Tongue (tissue), 2 donors: Measurements from ENCODE around the gene DNAH9. TPM values are rescaled to one million over a fixed set of nuclear protein-coding genes. Genes with fewer than 3 reads are reported as not detected.
"Not testable (repeated sequence)": the region's sequence is repeated elsewhere in the genome, so short reads cannot be mapped to it uniquely, and the experiment has no call there.

Source experiments
- DNase-seq: peaks from one replicate; pipeline ENCODE4 v3.0.0-alpha.2; 2015
- total RNA-seq: library from RNA; depleted of rRNA; stranded (reverse); fragments of >200 nt; gene quantifications from one replicate; pipeline ENCODE4 v1.2.3, GENCODE V29; 2014

Gene DNAH9
- total RNA-seq, 1 donor from 2014 or later: 1.3 TPM

DNA sequence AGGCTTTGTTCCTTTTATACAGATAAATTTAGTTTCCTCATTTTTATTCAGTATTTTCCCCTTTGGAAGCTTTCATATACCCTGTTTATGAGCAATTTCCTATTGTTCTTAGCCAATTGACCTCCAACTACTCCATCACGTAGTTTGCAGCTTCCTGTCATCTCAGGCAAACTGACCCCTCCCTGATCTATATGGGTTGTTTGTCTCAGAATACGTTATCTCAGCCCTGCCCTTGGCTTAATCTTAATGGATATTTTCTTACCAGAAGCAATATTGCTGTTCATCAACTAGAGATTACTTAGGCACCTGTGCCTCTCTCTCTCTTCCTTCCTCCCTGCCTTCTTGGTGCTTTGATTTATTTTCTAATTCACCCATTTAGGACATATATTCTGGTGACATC, 317.8 kb downstream of the DNAH9 start:
- no peak for DNase-seq

DNA sequence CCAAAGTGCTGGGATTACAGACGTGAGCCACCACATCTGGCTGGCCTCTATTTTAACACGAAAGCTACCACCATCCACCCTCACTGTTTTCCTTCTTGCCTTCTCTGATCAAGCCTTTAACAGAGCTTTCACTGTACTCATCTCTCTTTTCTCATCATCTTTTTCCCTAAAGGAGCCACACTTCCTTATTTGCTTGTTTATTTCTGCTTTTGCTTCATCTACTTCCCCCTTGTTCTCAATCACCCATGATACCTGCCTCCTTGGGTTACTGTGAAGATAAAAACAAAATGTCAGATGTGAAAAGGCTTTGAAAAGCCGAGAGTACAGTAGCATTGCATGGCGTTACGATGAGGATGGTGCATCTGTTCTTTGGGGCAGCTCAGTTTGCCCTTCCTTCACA, 319.1 kb downstream of the DNAH9 start:
- DNase-seq: no peak

DNA sequence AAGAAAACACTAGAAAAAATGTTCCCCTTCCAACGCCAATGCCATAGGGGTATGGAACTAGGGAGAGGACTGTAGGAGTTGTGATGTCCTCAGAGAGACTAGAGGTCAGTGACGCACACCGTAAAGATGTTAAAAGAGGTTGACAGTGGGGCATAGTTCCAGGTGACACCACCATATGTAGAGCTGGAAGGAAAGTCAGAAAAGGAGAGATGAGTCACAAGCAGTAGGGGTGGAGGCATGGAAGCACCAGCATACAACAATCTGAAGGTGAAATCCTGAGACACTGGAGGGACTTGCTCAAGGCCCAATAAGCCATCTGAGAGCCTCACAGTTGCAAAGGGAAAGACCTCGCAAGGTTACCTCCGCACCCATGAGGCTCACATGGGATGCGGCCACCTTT, 323.0 kb downstream of the DNAH9 start:
- no peak for DNase-seq

DNA sequence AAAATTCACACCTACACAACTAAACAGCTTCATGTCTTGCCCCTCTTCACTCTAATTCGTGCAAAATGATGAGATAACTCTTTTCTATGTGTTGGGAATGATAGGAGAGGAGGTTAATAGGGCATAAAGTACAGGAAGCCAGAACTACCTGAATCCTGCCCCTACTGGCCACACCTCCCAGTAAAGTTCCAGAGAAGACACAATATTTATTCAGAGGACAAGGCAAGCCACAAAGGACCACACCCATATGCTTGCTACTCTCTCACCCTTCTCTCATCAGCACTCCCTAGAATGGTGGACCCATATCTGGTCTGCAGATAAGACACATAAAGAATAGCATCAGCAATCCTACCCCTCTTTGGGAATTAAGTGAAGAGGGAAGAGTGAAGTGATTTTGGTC, 324.4 kb downstream of the DNAH9 start:
- DNase-seq: no peak

DNA sequence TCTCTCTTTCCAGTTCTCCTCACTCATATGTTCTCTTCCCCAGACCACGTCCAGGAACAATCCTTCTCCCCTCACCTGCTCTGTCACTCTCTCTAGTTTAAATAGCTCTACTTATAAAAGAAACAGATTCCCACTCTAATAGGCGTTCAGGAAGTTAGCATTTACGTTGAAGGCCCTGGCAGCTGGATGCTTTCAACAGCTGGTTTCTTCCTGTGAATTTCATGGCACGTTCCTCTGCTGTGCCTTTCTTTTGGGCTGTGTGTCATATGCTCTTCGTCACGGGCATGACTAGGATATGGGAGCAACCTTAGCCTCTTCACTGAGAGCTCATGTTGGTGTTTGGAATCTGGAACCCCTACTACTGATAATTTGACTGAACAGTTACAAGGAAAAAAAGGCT, 325.8 kb downstream of the DNAH9 start:
- DNase-seq: peak; percentile 75

DNA sequence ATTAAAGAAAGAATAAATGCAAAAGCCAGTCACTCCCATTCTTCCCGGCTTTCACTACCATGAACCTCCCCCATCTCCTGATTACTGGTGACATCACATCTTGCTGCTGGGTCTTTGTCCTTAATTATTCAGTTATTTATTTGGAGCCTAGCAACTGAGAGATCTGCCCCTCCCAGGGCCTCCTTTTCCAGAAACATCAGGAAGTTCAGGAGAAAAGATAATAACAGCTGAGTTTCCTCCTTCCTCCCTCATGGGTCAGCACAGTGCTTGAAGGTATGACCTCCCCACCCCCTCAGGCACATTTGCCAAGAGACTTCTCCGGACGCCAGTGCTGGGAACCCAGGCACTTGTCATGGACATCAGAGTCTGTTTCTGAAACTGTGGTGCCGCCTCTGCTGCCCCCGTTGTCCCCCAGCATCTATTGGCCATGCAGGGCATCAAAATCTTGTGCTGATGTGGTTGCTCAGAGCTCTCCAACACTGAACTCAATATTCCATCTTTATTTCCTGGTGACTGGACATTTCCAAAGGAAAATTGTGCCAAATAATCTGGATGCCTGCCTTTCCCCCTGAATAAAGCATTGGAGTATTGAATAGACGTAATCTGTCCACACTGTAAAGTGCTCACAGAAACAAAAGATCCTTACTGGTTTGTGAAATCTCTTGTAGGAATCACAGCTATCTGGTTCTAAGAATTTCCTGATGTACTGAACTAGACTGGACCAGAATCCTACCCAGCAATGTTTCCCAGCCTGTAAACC, 327.2 kb downstream of the DNAH9 start:
- DNase-seq: peak; percentile 16

DNA sequence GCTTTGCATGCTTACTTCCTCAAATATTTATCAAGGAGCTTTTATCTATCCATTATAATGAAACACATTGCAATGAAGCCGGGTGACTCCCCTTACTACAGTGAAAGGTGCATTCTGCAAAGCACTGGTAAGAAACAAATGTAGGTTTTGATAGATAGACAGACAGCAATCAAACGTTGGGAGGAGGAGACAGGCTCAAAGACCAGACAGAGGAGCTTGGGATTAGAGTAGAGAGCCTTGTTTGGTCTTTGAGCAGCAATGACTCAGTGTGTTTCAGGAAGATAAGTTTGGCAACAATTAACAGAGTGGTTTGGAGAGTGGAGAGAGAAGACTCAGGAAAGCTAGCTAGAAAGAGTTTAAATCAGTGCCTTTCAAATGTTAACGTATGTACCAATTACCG, 330.2 kb downstream of the DNAH9 start:
- DNase-seq: no peak

DNA sequence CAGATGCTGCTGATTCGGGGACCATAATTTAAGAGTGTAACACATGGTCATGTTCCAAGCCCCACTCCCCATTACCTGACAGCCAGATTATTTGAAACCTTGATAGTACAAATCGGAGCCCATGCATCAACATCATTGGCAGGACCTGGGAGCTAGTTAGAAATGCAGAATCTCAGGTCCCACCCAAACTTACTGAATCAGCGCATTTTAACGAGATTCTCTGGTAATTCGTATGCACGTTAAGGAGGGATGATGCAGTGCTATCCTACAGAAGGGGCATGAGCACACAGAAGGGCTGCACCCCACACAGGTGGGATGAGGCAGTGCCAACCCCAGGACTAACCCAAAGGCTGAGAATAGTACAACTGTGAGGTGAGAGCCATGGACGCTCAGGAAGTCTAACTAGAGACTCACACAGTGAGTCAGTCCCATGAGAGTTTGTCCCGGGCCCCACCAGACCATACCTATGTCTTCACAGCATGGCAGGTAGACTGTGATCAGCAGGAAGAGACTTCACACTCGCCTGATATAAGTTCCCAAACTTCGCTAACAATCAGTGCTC, 334.1 kb downstream of the DNAH9 start:
- no peak for DNase-seq

DNA sequence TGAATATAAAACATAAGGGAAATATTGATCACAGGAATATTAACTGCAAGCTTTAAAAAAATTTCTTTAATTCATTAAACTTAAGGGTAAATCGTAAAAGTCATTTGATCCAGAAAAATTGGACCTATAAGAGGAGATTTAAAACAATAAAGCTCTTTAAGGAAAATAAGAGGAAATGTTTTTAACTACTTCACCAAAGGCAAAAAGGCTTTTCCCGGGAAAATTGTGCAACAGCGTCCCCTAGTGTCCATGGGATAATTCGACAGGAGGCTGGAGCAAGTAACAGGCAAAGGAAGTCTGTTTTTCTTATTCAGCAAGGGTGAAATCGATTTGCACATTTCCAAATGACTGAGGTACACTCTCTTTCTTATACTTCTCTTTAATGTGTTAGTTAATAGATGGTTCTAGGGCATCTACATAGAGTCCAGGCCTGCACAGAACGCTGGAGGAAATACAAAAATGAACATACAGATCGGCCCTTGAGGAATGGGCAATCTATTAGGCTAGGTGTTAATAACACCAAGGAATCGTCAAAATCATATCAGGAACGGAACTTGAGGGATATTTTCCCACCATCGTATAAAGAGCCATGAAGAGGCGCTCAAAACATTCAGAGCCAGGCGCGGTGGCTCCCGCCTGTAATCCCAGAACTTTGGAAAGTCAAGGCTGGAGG, 337.6 kb downstream of the DNAH9 start:
- peak; percentile 90 for DNase-seq

DNA sequence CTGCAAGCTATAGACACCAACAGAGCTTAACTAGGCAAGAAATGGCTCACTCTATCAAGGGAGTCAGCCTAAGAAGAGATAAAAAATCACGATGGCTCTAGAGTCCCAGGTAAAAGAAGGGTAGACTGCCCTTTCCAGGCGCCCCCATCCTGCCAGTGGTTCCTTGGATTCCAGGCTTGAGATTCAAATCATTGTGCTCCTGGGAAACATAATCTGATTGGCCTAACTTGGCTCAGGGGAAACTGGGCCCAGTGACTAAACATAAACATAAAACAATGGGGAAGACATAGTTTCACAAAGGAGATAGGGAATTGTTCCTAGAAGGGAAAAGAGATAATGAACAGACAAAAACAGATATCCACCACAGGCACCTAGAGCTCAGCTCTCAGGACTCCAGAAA, 342.6 kb downstream of the DNAH9 start:
- no peak for DNase-seq

DNA sequence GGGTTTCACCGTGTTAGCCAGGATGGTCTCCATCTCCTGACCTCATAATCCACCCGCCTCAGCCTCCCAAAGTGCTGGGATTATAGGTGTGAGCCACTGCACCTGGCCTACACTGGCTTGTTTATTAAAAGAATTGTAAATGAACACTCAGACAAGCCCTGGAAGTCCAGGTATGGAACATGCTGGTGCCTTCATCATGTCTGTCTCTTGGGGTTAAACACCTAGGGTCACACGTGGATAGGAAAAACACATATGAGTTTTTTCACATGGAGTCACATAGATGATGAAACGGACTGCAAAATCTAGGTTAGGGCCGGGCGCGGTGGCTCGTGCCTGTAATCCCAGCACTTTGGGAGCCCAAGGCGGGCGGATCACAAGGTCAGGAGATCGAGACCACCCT, 344.8 kb downstream of the DNAH9 start:
- DNase-seq: not testable (repeated sequence)

DNA sequence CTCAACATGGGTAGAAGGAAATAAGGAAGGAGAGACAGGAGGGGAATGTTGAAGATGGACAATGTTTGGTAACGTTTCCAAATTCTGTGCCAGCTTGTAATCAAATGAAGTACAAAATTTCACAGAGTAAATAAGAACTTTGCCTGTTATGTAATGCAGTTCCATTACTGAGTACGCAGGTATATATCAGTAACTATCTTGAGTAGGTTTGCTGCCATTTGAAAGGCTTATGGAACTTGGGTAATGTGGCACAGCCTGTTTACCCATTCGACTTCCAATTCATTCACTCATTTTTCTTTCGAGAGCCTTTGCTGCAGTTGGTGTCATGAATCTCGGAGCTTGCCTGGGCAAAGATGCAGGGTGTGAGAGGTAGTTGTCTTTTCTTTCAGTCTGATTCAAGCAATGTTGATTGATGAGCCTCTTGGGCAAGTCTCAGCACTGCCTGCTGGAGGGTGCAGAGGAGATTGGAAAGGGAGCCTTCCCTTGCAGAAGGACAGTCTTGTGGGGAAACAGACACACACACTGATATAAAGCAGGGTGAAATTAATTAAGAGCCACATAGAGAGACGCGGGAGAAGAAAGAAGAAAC, 345.6 kb downstream of the DNAH9 start:
- peak; percentile 37 for DNase-seq

DNA sequence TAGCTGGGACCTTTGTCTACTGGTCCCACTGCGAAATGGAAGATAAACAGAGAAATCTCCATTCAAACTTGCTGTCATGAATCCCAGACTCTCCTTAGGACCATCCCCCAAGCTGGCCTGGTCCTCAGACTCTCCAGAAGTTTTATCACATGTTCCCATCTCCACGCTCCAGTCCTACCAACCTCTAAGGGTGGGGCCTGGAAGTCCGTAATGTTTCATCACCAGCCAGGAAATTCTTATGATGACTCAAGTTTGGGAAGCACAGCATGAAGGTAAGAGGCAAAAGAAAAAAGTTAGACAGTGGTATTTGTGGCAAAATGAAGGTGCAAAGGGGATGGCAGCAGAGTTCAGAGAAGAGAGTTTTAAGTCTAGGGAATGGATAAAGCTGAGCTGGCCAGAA, 346.3 kb downstream of the DNAH9 start:
- DNase-seq: no peak

DNA sequence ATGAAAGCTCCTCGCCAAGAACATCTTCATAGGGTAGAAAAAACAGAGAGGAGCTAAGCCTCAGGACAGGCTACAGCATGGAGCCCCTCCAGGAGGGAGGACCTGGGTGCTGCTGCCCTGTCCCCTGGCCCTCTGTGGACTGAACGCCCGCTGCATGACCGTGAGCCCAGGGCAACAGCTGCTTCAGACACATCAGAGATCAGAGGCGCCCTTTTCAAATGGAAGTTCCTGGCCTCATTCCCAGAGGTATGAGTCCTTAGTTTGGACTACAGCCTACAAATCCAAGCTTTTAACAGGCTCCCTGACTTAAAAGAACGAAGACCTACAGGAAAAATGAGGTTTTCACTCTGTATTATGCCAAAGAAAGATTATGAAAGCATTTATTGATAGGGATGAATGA, 350.5 kb downstream of the DNAH9 start:
- peak; percentile 65 for DNase-seq

DNA sequence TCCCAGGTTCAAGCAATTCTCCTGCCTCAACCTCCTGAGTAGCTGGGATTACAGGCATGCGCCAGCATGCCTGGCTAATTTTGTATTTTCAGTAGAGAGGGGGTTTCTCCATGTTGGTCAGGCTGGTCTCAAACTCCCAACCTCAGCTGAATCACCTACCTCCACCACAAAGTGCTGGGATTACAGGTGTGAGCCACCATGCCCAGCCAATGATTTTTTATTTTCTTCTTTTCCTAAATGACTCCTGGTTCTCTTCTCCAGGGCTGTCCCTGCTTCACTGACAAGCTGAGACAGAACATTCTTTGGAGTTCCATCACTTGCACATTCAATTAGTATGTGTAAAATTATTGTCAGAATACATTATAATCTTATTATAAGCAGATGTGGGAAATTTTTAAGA, 351.3 kb downstream of the DNAH9 start:
- DNase-seq: not testable (repeated sequence)

DNA sequence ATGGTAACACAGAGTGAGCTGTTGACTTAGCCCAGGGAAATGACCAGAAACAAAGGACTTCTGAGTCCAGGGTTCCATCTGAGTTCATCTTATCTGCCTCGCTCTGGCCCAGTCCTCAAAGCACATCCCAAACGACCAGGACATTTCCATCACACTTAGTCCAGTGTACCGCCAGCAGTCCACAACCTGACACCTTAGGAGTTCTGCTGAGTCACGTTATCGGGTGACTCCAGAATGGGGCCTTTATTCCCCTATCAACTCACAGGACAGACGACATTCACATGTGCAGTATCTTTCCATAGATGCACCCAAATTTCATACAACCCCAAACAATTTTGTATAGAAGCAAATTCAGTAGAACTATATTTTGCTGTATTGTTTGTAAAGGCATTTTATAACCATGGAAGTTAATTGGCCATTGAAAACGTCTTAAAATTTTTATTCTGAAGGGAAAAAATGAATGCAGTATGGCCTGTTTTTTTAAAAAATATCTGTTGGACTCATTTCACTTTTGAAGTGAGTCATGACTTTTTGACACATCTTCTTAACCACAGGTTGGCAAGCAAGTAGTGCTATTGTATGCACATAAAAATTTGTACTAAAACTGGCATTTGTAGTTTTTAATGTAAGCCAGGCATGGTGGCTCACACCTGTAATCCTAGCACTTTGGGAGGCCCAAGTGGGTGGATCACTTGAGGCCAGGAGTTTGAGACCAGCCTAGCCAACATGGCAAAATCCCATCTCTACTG, 352.7 kb downstream of the DNAH9 start:
- DNase-seq: no peak

DNA sequence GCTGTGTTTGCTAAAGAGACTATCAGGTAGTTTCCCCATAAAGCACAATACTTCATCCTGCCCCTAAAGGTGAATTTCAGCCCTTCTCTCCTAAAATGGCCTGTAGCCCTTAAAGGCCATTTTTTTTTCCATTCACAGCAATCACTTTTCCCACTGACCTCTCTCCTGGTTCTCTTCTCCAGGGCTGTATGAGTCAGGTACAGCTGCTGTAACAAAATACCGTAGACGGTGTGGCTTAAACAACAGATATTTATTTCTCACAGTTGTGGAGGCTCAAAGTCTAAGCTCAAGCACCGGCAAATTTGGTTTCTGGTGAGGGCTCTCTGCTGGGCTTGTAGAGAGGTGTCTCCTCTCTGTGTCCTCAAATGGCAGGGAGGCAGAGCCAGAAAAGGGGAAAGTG, 354.3 kb downstream of the DNAH9 start:
- DNase-seq: no peak

DNA sequence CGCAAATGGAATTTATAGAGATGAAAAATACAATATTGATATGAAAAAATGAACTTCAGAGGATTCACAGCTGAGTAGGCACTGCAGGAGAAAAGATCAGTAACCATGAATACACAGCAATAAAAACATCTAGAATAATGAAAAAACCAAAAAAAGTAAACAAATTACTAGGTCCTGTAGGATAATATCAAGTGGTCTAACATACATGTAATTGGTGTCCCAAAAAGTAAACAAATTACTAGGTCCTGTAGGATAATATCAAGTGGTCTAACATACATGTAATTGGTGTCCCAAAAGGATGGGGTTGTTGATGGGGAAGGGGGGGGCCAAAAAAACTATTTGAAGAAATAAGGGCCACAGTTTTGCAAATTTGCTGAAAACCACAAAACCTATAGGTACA, 355.7 kb downstream of the DNAH9 start:
- no peak for DNase-seq

DNA sequence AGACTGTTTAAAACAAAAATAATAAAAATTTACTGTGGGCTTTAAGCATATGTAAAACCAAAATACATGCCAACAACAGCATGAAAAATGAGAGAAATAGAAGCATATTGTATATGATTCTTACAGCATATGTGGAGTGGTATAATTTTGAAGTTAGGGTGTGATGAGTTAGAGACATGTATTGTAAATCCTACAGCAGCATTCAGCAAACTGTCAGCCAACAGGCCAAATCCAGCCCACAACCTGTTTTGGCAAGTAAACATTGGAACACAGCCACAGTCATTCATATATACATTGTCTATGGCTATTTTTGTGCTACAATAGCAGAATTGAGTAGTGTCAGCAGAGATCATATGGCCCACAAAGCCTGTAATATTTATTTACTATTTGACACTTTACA, 356.7 kb downstream of the DNAH9 start:
- no peak for DNase-seq

DNA sequence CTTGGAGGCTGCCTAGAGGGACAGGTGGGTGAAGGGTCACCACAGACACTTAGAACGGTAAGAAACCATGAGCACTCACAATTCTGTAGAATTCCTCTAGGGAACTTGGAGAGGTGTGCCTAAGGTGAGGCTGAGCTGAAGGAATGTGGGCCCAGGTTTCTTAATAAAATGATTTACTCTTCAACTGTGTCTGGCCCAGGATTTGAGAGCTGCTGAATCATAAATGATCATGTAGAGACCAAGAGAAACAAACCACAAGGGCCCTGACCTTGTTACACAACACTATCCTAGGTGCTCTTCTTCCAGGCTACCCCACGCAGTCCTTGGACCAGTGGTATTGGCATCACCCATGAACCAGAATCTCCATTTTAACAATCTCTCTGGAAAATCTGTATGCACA, 371.3 kb downstream of the DNAH9 start:
- DNase-seq: no peak

DNA sequence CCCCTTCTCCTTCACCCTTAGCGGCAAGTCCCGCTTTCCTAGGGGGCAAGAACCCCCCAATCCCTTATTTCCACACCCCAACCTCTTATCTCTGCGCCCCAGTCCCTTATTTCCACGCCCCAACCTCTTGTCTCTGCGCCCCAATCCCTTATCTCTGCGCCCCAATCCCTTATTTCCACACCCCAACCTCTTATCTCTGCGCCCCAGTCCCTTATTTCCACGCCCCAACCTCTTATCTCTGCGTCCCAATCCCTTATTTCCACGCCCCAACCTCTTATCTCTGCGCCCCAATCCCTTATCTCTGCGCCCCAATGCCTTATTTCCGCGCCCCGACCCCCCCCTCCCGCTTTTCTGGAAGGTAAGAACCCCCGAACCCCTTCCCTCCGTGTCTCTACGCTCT, 374.5 kb downstream of the DNAH9 start:
- DNase-seq: not testable (repeated sequence)

DNA sequence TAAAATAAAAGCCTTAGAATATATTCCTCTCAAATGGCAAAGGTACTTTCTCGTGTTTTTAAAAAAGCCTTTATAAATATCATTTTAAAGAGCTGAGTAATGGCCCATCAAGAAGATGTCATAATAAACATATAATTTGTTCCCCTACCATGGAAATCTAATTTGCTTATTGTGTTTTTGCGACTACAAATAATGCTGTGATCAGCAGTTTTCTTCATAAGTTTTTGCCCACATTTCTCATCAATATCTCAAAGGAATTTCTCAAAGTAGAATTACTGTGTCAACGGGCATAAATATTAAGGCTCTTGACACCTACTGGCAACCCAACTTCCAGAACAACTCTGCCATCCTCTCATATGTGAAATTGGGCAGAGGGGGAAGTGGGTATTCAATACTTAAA, 381.5 kb downstream of the DNAH9 start:
- no peak for DNase-seq

DNA sequence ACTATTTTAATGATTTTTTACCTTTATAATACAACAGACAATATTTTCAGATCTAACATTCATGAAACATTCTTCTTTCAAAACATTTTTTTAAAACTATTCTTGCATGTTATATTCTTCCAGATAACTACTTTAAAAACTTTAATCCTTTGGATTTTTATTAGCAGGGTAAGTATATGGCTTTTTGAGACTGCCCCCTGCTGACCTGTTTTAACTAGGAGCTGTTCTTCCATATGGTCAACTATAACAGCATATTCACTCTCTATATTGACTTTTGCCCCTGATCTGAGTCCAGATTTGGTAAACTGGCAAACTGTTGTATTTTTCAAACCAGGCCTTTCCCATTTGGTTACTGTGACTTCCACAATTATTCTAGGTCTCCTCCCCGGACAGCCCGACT, 382.5 kb downstream of the DNAH9 start:
- DNase-seq: peak; percentile 7
